Heart right ventricle (tissue), 16 donors: Measurements from ENCODE around the gene LITAF. TPM values are rescaled to one million over a fixed set of nuclear protein-coding genes. Genes with fewer than 3 reads are reported as not detected.

ENCODE experiments used
- ATAC-seq, 8 donors: fragments of 200-7000 bp; cut with Tn5 transposase; one replicate each; pipeline ENCODE4 v1.9.1; 2020; ENCODE audit warnings: mild to moderate bottlenecking in 8 of 8, moderate library complexity in 8 of 8, moderate number of reproducible peaks in 1 of 8
- DNase-seq, 2 donors: peaks; one replicate each; pipeline ENCODE4 v3.0.0-alpha.2; 2020
- H3K27ac ChIP-seq, 10 donors: fragments of 200-600 bp; sonication (generic) in 2 of 10; one replicate each; pipeline versions ENCODE4 v1.5.0 to v1.8.0; 2020 to 2022; ENCODE audit warnings: mild to moderate bottlenecking in 3 of 10
- H3K27me3 ChIP-seq, 7 donors: fragments of 200-600 bp; one replicate each; pipeline ENCODE4 v1.8.0; 2021 to 2022; ENCODE audit warnings: mild to moderate bottlenecking in 2 of 7
- H3K36me3 ChIP-seq, 9 donors: fragments of 200-600 bp; sonication (generic) in 1 of 9; one replicate each; pipeline versions ENCODE4 v1.5.0 to v1.8.0; 2020 to 2022; ENCODE audit warnings: mild to moderate bottlenecking in 2 of 9
- H3K4me1 ChIP-seq, 9 donors: fragments of 200-600 bp; sonication (generic) in 1 of 9; one replicate each; pipeline versions ENCODE4 v1.5.0 to v1.8.0; 2020 to 2022; ENCODE audit warnings: mild to moderate bottlenecking in 4 of 9
- H3K4me3 ChIP-seq, 10 donors: fragments of 200-600 bp; sonication (generic) in 2 of 10; one replicate each; pipeline versions ENCODE4 v1.5.0 to v1.8.0; 2020 to 2022; ENCODE audit warnings: mild to moderate bottlenecking in 7 of 10, moderate library complexity in 2 of 10
- H3K9me3 ChIP-seq, 11 donors: fragments of 200-600 bp in 10 of 11; sonication (generic) in 2 of 11; one replicate each; pipeline versions ENCODE4 v1.5.0 to v1.8.0; 2013 to 2022; ENCODE audit warnings: mild to moderate bottlenecking in 2 of 11, control low read depth in 1 of 11, moderate library complexity in 1 of 11
- CTCF ChIP-seq, 9 donors: fragments of 200-600 bp; sonication (generic) in 2 of 9; IDR thresholded peaks; one replicate each; pipeline versions ENCODE4 v1.5.0 to v1.8.0; 2021 to 2022; ENCODE audit warnings: antibody characterized with exemption in 9 of 9, mild to moderate bottlenecking in 5 of 9, moderate library complexity in 1 of 9
- WGBS, 2 donors: extraction: QIAGEN DNeasy Blood & Tissue Kit; methylation state at CpG; one replicate each; pipeline ENCODE4 v1.1.7; 2013; ENCODE audit warnings: inconsistent platforms in 1 of 2; 5-methylcytosine and 5-hydroxymethylcytosine counted together
- intact Hi-C, 10 donors: fragments of 100-400 bp; cut with DNase I; formaldehyde crosslinking; loops; one replicate each; pipeline versions ENCODE4 v1.11.1 to v1.14.2; 2022
- polyA plus RNA-seq, 2 donors: library from polyadenylated mRNA; stranded (reverse); fragments of 200-250 nt; gene quantifications; one replicate each; pipeline ENCODE4 v1.2.3, GENCODE V29; 2013
- total RNA-seq, 10 donors: library from RNA; stranded (reverse); fragmentation: NEBNext Ultra II Directional in 3 of 10; extraction: Animal tissue kit (Norgen Biotek cat#: 25700) in 3 of 10; gene quantifications; one replicate each; pipeline versions ENCODE4 v1.2.1 to v1.2.4, GENCODE V29; 2021 to 2023
- donor health status: Arrhythmogenic right ventricular cardiomyopathy.
- donor health status: ischemic (EF 13 %, LVEDD 7.1; RV severe dilation, severe dysfunction).
- donor health status: healthy with polysubstance abuse.
- donor health status: DM: no; HTN: yes; CAD: no.
- donor health status: DM: no; HTN: no; CAD: no.
- donor health status: ischemic (EF 25% LVEDD 6.9; RV normal size, moderate dysfunction).
- donor health status: ischemic (EF 25% LVEDD 5.7; RV mildly dilated, moderate dysfunction).
- donor health status: healthy.
- donor health status: DM: yes; HTN: yes; CAD: no.
- donor health status: Ischemic cardiomyopathy.
- donor health status: ischemic (EF 35%, LVEDD 5.7; RV mildly dilated, moderate dysfunction).
- donor health status: nonischemic (EF 11% LVEDD 7.7; RV severe dilation, severe dysfunction).
- donor health status: DM: yes; HTN: yes; CAD: no.
- donor health status: PGD.
- donor health status: ischemic (EF 29% LVEDD 5.4; RV normal size, mild dysfunction).
- donor health status: nonischemic (EF 23%, LVEDD 6.1; RV moderate dilation, normal function).

Gene LITAF
- total and polyA plus RNA-seq, 12 donors: 13.3 to 96.9 (median 38.2) TPM

DNA sequence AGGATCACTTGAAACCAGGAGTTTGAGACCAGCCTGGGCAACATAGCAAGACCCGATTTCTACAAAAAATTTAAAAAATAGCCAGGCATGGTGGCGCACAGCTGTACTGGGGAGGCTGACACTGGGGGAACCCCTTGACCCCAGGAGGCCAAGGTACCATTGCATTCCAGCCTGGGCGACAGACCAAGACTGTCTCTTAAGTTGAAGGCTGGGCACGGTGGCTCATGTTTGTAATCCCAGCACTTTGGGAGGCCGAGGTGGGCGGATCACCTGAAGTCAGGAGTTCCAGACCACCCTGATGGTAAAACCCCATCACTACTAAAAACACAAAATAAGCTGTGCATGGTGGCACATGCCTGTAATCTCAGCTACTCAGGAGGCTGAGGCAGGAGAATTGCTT is 74.9 kb downstream of the LITAF start:
- DNase-seq: no peak

GRCh38 chr16:11511328-11511727 is 75.4 kb downstream of the LITAF start:
- no peaks in the 10 kb centered on the region for H3K4me1 ChIP-seq
- intact Hi-C loops: no loop called here
- TF ChIP-seq CTCF (IDR thresholded peaks at IDR 0.05): no peak
- H3K27ac ChIP-seq: no peak overlapping the region
- ATAC-seq (no peak), DNase-seq (no peak)
- no peaks in the 10 kb centered on the region for H3K27me3 ChIP-seq
- no peak overlapping the region for H3K4me3 ChIP-seq
- H3K36me3 ChIP-seq: no peaks in the 10 kb centered on the region
- peaks cover 0 to 4% (median 0%) of the 10 kb centered on the region in 11 donors for H3K9me3 ChIP-seq
- 89 to 92% methylated on average over 2 of the region's 2 CpGs for WGBS, 2 donors

More for the DNA sequence above, 74.9 kb downstream of the LITAF start:
- no peak for TF ChIP-seq CTCF (IDR thresholded peaks at IDR 0.05)
- Histone ChIP-seq H3K4me1 (no peaks in the 10 kb centered on the region), H3K9me3 (peaks cover 0 to 4% (median 0%) of the 10 kb centered on the region in 11 donors), H3K4me3 (no peak overlapping the region), H3K36me3 (no peaks in the 10 kb centered on the region), H3K27me3 (no peaks in the 10 kb centered on the region), H3K27ac (no peak overlapping the region)
- intact Hi-C loops: no loop called here
- WGBS, 2 donors: 87 to 91% methylated on average over 6 of the region's 6 CpGs
- no peak for ATAC-seq

- no peak for DNase-seq
- Histone ChIP-seq H3K36me3 (no peaks in the 10 kb centered on the region), H3K27me3 (no peaks in the 10 kb centered on the region), H3K9me3 (peaks cover 0 to 4% (median 0%) of the 10 kb centered on the region in 11 donors), H3K4me1 (no peaks in the 10 kb centered on the region), H3K27ac (no peak overlapping the region), H3K4me3 (no peak overlapping the region)
- no peak for ATAC-seq
- WGBS, 2 donors: 70 to 73% methylated on average over 12 of the region's 12 CpGs
- no peak for TF ChIP-seq CTCF (IDR thresholded peaks at IDR 0.05)
- intact Hi-C loops: no loop called here
Observed at GRCh38 chr16:11510178-11510973, 76.3 kb downstream of the LITAF start.

DNA sequence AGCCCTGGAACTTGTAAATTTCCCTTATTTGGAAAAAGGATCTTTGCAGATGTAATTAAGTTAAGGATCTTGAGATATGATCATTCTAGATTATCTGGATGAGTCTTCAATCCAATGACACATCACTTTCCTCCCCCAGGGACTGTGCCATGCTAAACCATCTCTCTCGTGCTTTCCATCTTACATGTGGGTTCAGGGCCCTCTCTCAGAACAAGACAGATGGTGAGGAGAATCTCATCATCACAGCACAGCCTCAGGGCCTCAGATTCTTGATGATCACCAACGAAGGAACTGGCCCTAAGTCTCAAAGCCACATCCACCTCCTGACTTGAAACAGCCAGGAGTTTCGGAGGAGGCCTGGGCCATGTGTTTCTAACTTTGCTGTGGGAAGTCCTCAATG is 78.7 kb downstream of the LITAF start:
- DNase-seq: no peak
- 83 to 86% methylated on average over 3 of the region's 3 CpGs for WGBS, 2 donors

More for the DNA sequence above, 78.7 kb downstream of the LITAF start:
- Histone ChIP-seq H3K27ac (no peak overlapping the region), H3K4me1 (no peaks in the 10 kb centered on the region), H3K4me3 (no peak overlapping the region), H3K9me3 (peaks cover 0 to 4% (median 0%) of the 10 kb centered on the region in 11 donors), H3K27me3 (no peaks in the 10 kb centered on the region), H3K36me3 (no peaks in the 10 kb centered on the region)
- no peak for TF ChIP-seq CTCF (IDR thresholded peaks at IDR 0.05)
- ATAC-seq: no peak
- intact Hi-C loops: loop anchor here in 2 of 10 donors (10.0 kb wide), 2 partner anchors 93 to 103 kb away; no protein-coding TSS in a partner anchor
